Panc1 (cell line): ENCODE measurements around the gene SPEG. TPM values are rescaled to one million over a fixed set of nuclear protein-coding genes. Genes with fewer than 3 reads are reported as not detected.

Experiments
- ATAC-seq: fragments of 200-7000 bp; cut with Tn5 transposase; 2 replicates; pipeline ENCODE4 v1.9.1; 2020; ENCODE audit warnings: mild to moderate bottlenecking, moderate library complexity
- BruUV-seq: library from RNA; stranded (reverse); fragments of 400-500 nt; replicated peaks from 2 replicates; lab custom pipeline; 2021; lab: Mats Ljungman, UMichigan
- CTCF ChIA-PET: fragments of 300-600 bp; sonication (Branson Sonifier 250); formaldehyde crosslinking; loops from one replicate; lab custom pipeline; 2022; ENCODE audit warnings: antibody characterized with exemption; lab: Charles Lee
- POLR2A ChIA-PET: fragments of 300-600 bp; sonication (Branson Sonifier 250); formaldehyde crosslinking; loops from one replicate; lab custom pipeline; 2022; ENCODE audit warnings: antibody characterized with exemption; lab: Charles Lee
- DNase-seq: peaks from one replicate; pipeline ENCODE4 v3.0.0-alpha.2; 2010; ENCODE audit warnings: low read depth, low spot score
- H3K27ac ChIP-seq: 2 replicates; pipeline ENCODE4 v1.5.1; 2011; ENCODE audit warnings: mild to moderate bottlenecking, low read length, inconsistent platforms
- H3K27me3 ChIP-seq: fragments of 200-500 bp; sonication (Bioruptor generic); 2 replicates; pipeline ENCODE4 v1.6.0; 2014; ENCODE audit warnings: low read length, inconsistent platforms; ENCODE audit not compliant: control insufficient read depth, insufficient read depth
- H3K36me3 ChIP-seq: fragments of 200-500 bp; sonication (Bioruptor generic); 2 replicates; pipeline ENCODE4 v1.5.1; 2014; ENCODE audit warnings: inconsistent platforms, mild to moderate bottlenecking, low read length, moderate library complexity; ENCODE audit not compliant: control insufficient read depth, insufficient read depth
- H3K4me1 ChIP-seq: 2 replicates; pipeline ENCODE4 v1.5.1; 2011; ENCODE audit warnings: inconsistent platforms, mild to moderate bottlenecking, low read length, moderate library complexity; ENCODE audit not compliant: control insufficient read depth, insufficient read depth
- H3K4me3 ChIP-seq, 2 experiments: 2 replicates each; pipeline ENCODE4 v1.5.1; 2011 to 2012; ENCODE audit warnings: low read depth in 2 of 2, low read length in 2 of 2, mild to moderate bottlenecking in 2 of 2, inconsistent platforms in 1 of 2, moderate library complexity in 1 of 2
- H3K9me3 ChIP-seq: fragments of 200-500 bp; sonication (Bioruptor generic); 2 replicates; pipeline ENCODE4 v1.5.1; 2014; ENCODE audit warnings: low read depth, mild to moderate bottlenecking, inconsistent platforms, low read length, moderate library complexity; ENCODE audit not compliant: control insufficient read depth, insufficient read depth
- CTCF ChIP-seq: fragments of 450-650 bp; IDR thresholded peaks from 2 replicates; pipeline ENCODE4 v1.5.1; 2017; ENCODE audit warnings: mild to moderate bottlenecking
- POLR2AphosphoS5 ChIP-seq: IDR thresholded peaks from 2 replicates; pipeline ENCODE4 v1.6.1; 2012; ENCODE audit warnings: mild to moderate bottlenecking, low read depth, low read length, moderate library complexity
- REST ChIP-seq, 2 experiments: IDR thresholded peaks; 2 replicates each; pipeline ENCODE4 v1.6.1; 2011 to 2012; ENCODE audit warnings: low read depth in 2 of 2, control low read depth in 1 of 2, low read length in 1 of 2, mild to moderate bottlenecking in 1 of 2, moderate library complexity in 1 of 2; ENCODE audit not compliant: insufficient read depth in 1 of 2
- SIN3A ChIP-seq: IDR thresholded peaks from 2 replicates; pipeline ENCODE4 v1.6.1; 2012; ENCODE audit warnings: low read depth, mild to moderate bottlenecking, low read length, moderate library complexity, borderline replicate concordance; ENCODE audit not compliant: insufficient read depth
- TCF7L2 ChIP-seq: IDR thresholded peaks from 2 replicates; pipeline ENCODE4 v1.6.1; 2011; ENCODE audit warnings: mild to moderate bottlenecking, low read depth, low read length, inconsistent platforms
- in situ Hi-C: cut with HindIII; loops from 2 replicates; pipeline ENCODE4 v1.10.0; 2016; ENCODE audit warnings: low sequenced_read_pairs, low pct_unique_long_range_greater_than_20kb
- intact Hi-C: fragments of 100-400 bp; cut with micrococcal nuclease; formaldehyde crosslinking; loops from one replicate; pipeline ENCODE4 v1.10.0; 2022; ENCODE audit not compliant: unreplicated experiment
- total RNA-seq: library from RNA; stranded (reverse); gene quantifications from one replicate; pipeline ENCODE4 v1.2.1, GENCODE V29; 2021; ENCODE audit not compliant: unreplicated experiment

Gene SPEG
- total RNA-seq, 1 experiment from 2014 or later = 3.4 TPM

- TF ChIP-seq TCF7L2 (no peak), SIN3A (no peak), CTCF (no peak), POLR2AphosphoS5 (no peak), REST (IDR thresholded peaks at IDR 0.05; ENCODE audit: insufficient read depth in 1 of 2, low read depth in 2 of 2, low read length in 1 of 2) (no peak)
- intact Hi-C loops (no loop called here), in situ Hi-C loops (no loop called here)
- no peak overlapping the region for H3K27ac ChIP-seq
- no peaks in the 10 kb centered on the region for H3K36me3 ChIP-seq
- H3K4me3 ChIP-seq = no peak overlapping the region
- H3K27me3 ChIP-seq = no peaks in the 10 kb centered on the region
- no peak for ATAC-seq
- CTCF ChIA-PET = interaction anchor here (0.5 kb wide), 1 partner anchor 247 kb away, joined by 5 read pairs; no protein-coding TSS in a partner anchor
- POLR2A ChIA-PET = no interaction called here
- BruUV-seq = no TSS peak
- no peaks in the 10 kb centered on the region for H3K4me1 ChIP-seq
- DNase-seq = no peak
- no peaks in the 10 kb centered on the region for H3K9me3 ChIP-seq
These were observed 19.8 kb upstream of the SPEG start for GRCh38 chr2:219414857-219415256.

GRCh38 chr2:219415580-219416234 lies 18.9 kb upstream of the SPEG start:
- no TSS peak for BruUV-seq
- Histone ChIP-seq H3K27me3 (no peaks in the 10 kb centered on the region), H3K27ac (no peak overlapping the region), H3K9me3 (no peaks in the 10 kb centered on the region), H3K4me1 (no peaks in the 10 kb centered on the region), H3K36me3 (no peaks in the 10 kb centered on the region), H3K4me3 (no peak overlapping the region)
- ATAC-seq = no peak
- in situ Hi-C loops (no loop called here), intact Hi-C loops (no loop called here)
- CTCF ChIA-PET = interaction anchor here (0.6 kb wide), 1 partner anchor 91 kb away, joined by 3 read pairs; no protein-coding TSS in a partner anchor
- no peak for DNase-seq
- TF ChIP-seq CTCF = no peak
- TF ChIP-seq SIN3A = no peak
- TF ChIP-seq TCF7L2 = no peak
- TF ChIP-seq POLR2AphosphoS5 = no peak
- TF ChIP-seq REST (IDR thresholded peaks at IDR 0.05; ENCODE audit: insufficient read depth in 1 of 2, low read depth in 2 of 2, low read length in 1 of 2) = no peak
- POLR2A ChIA-PET = no interaction called here
